ENCODE data around the gene ZNF423. TPM values are rescaled to one million over a fixed set of nuclear protein-coding genes. Genes with fewer than 3 reads are reported as not detected.

The ZNF423 gene
- polyA plus RNA-seq, 1 of the 3 experiments (the other 2 are of a cell fraction), result 1.2 TPM

GRCh38 chr16:49760815-49761214, 95.1 kb downstream of the ZNF423 start (continued):
- TF ChIP-seq ZBTB33 (IDR thresholded peaks at IDR 0.05; ENCODE audit: borderline replicate concordance, low read depth) (no peak), MXI1 (IDR thresholded peaks at IDR 0.05; ENCODE audit: low read depth, low read length) (no peak), PBX3 (IDR thresholded peaks at IDR 0.05) (no peak), GABPA (IDR thresholded peaks at IDR 0.05; ENCODE audit: low read depth) (no peak), RFX5 (IDR thresholded peaks at IDR 0.05; ENCODE audit: low read length) (no peak), NRF1 (IDR thresholded peaks at IDR 0.05; ENCODE audit: low read depth, low read length) (no peak), FOXM1 (IDR thresholded peaks at IDR 0.05; ENCODE audit: low read depth) (no peak), NFIC (IDR thresholded peaks at IDR 0.05; ENCODE audit: borderline replicate concordance) (no peak), MAX (IDR thresholded peaks at IDR 0.05; ENCODE audit: low read depth) (no peak)

DNA sequence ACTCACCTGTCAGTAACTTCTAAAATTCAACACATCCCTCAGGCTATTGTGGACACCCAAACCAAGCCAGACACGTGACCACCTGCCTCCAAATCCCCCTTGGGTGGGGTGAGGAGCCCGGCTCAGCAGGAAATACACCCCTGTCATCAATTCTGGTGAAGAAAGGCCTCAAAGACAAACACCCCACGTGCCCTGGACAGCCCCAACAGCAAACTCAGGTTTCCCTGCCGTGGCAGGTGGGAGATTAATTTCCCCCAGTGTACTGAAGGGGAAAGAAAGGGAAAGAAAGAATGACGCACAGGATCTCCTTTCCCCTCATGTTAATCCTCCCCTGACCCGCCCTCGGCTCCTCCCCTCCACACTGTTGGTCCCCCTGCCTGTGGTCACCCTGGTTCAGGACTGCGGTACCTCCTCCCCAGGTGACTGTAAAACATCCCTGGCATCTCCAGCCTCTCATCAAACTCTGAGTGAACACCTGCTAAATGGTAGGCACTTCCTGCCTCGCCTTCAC, 98.3 kb downstream of the ZNF423 start:
- no peak overlapping the region for H3K27ac ChIP-seq (ENCODE audit: low read depth in 2 of 2, low read length in 1 of 2)

More for the DNA sequence above, 98.3 kb downstream of the ZNF423 start:
- Histone ChIP-seq H4K20me1 (ENCODE audit: insufficient read depth) (no peaks in the 10 kb centered on the region), H3F3A (replicated peaks; ENCODE audit: insufficient read depth) (no peaks in the 10 kb centered on the region), H3K36me3 (replicated peaks in 1 of 2; ENCODE audit: control insufficient read depth in 1 of 2, insufficient read depth in 2 of 2, low read length in 1 of 2) (no peaks in the 10 kb centered on the region), H3K4me3 (ENCODE audit: low read depth in 2 of 2, low read length in 1 of 2) (no peak overlapping the region), H3K9me3 (no peaks in the 10 kb centered on the region), H3K9ac (no peak overlapping the region), H3K79me2 (ENCODE audit: insufficient read depth) (no peaks in the 10 kb centered on the region), H3K9me2 (no peaks in the 10 kb centered on the region), H2AFZ (ENCODE audit: low read depth) (no peak overlapping the region), H3K27me3 (ENCODE audit: insufficient read depth) (no peaks in the 10 kb centered on the region), H3K4me2 (no peak overlapping the region), H3K4me1 (ENCODE audit: control insufficient read depth in 1 of 2, insufficient read depth in 2 of 2, low read depth in 1 of 2, low read length in 1 of 2) (peaks cover 9 to 28% of the 10 kb centered on the region in 2 experiments; a peak in 3 of 4 replicates)
- no peak for DNase-seq
- ChIA-PET POLR2A (no interaction called here), CTCF (no interaction called here)
- WGBS (ENCODE audit: low lambda C conversion rate), result 46% methylated on average over 9 of the region's 9 CpGs
- TF ChIP-seq REST (IDR thresholded peaks at IDR 0.05; ENCODE audit: low read depth, low read length) (no peak), TCF12 (IDR thresholded peaks at IDR 0.05) (no peak)
